MM.1S (cell line): ENCODE measurements around the gene TBC1D5.

ENCODE experiments used
- CTCF ChIP-seq: fragments of 300-600 bp; sonication (generic); IDR thresholded peaks from 2 replicates; pipeline ENCODE4 v1.5.1; 2016; ENCODE audit warnings: antibody characterized with exemption, low read length, mixed read lengths
- EZH2 ChIP-seq: fragments of 300-600 bp; sonication (generic); optimal IDR thresholded peaks from 2 replicates; pipeline ENCODE3; 2017; ENCODE audit warnings: low read depth, mild to moderate bottlenecking, antibody characterized with exemption, low read length, mixed read lengths
- EZH2phosphoT487 ChIP-seq: fragments of 300-600 bp; sonication (generic); IDR thresholded peaks from 2 replicates; pipeline ENCODE4 v1.6.1; 2018; ENCODE audit warnings: antibody characterized with exemption, low read length

GRCh38 chr3:17313746-17314145 lies 428.7 kb downstream of the TBC1D5 start:
- TF ChIP-seq CTCF (no peak), EZH2 (no peak), EZH2phosphoT487 (no peak)
